ENCODE data around the gene NUP153. TPM values are rescaled to one million over a fixed set of nuclear protein-coding genes. Genes with fewer than 3 reads are reported as not detected.
"Not testable (repeated sequence)": the region's sequence is repeated elsewhere in the genome, so short reads cannot be mapped to it uniquely, and the experiment has no call there.

Gene NUP153
- total RNA-seq, 1 experiment from 2014 or later, result 99.3 TPM

- WGBS (ENCODE audit: extremely low coverage, insufficient read length, low lambda C conversion rate), result no CpG with 5 or more reads among the region's 13 CpGs
- not testable (repeated sequence) for H3K9me3 Mint-ChIP-seq
Measured at GRCh38 chr6:17744757-17745308, 38.1 kb upstream of the NUP153 start.

More at GRCh38 chr6:17744757-17745308, 38.1 kb upstream of the NUP153 start:
- H3K4me3 Mint-ChIP-seq; H3K27ac Mint-ChIP-seq; H2BK20ac ChIP-seq (ENCODE audit: low read depth, low read length, poor library complexity, severe bottlenecking); H3K9ac ChIP-seq (ENCODE audit: extremely low read depth, insufficient read length, low read length); H2BK5ac ChIP-seq (ENCODE audit: insufficient read length, low read length); DNase-seq; H3K27me3 ChIP-seq (ENCODE audit: insufficient read depth, low read length); H2AK5ac ChIP-seq (ENCODE audit: insufficient read length, low read length); H3K4me1 ChIP-seq (ENCODE audit: insufficient read depth, low read length); H2BK15ac ChIP-seq (ENCODE audit: low read depth, low read length); H3K18ac ChIP-seq (ENCODE audit: insufficient read length, low read depth, low read length); H3K14ac ChIP-seq (ENCODE audit: insufficient read depth, low read length); H2BK12ac ChIP-seq (ENCODE audit: insufficient read length, low read depth, low read length); H3K4me2 ChIP-seq (ENCODE audit: insufficient read depth, insufficient read length, low read length); H4K91ac ChIP-seq (ENCODE audit: insufficient read length, low read depth, low read length); H3K27me3 Mint-ChIP-seq (ENCODE audit: low read depth); H2AFZ ChIP-seq (ENCODE audit: low read length); H3K23ac ChIP-seq (ENCODE audit: insufficient read length, low read depth, low read length); H3K9me3 ChIP-seq (ENCODE audit: control insufficient read depth, low read depth, low read length); H3K23me2 ChIP-seq (ENCODE audit: insufficient read length, low read depth, low read length, poor library complexity, severe bottlenecking); H3K4ac ChIP-seq (ENCODE audit: low read depth, low read length); H3K36me3 Mint-ChIP-seq (ENCODE audit: insufficient read depth in 1 of 3, low read depth in 3 of 3); H4K20me1 ChIP-seq (ENCODE audit: control insufficient read depth, insufficient read depth, insufficient read length); H2BK120ac ChIP-seq (ENCODE audit: low read depth, low read length, poor library complexity, severe bottlenecking); H3K79me1 ChIP-seq (ENCODE audit: insufficient read depth, low read depth, low read length, poor library complexity, severe bottlenecking); H4K8ac ChIP-seq (replicated peaks; ENCODE audit: insufficient read length, low read depth, low read length); H3K79me2 ChIP-seq (ENCODE audit: insufficient read depth, low read length); H4K5ac ChIP-seq (ENCODE audit: insufficient read length, low read depth, low read length); H3K27ac ChIP-seq (ENCODE audit: insufficient read length, low read depth, low read length); H3K4me1 Mint-ChIP-seq; H3K56ac ChIP-seq (ENCODE audit: insufficient read length, low read depth, low read length); H3T11ph ChIP-seq (ENCODE audit: low read length): not testable (repeated sequence)

Data from H9 (cell line).